SJSA1 (cell line): ENCODE measurements around the gene ZIC2. TPM values are rescaled to one million over a fixed set of nuclear protein-coding genes. Genes with fewer than 3 reads are reported as not detected.

Experiments
- DNase-seq, 2 experiments: peaks; one replicate each; pipeline ENCODE4 v3.0.0-alpha.2; 2015 to 2020; ENCODE audit warnings: low spot score in 2 of 2, low read depth in 1 of 2
- H3K27ac ChIP-seq: fragments of 250-450 bp; sonication (Bioruptor Pico); 2 replicates; pipeline ENCODE4 v1.5.1; 2020; ENCODE audit warnings: mild to moderate bottlenecking, moderate library complexity
- H3K27me3 ChIP-seq: fragments of 250-450 bp; sonication (Bioruptor Pico); replicated peaks from 2 replicates; pipeline ENCODE4 v1.5.1; 2020; ENCODE audit warnings: mild to moderate bottlenecking, moderate library complexity
- H3K36me3 ChIP-seq: fragments of 250-450 bp; sonication (Bioruptor Pico); 2 replicates; pipeline ENCODE4 v1.5.1; 2020; ENCODE audit warnings: mild to moderate bottlenecking
- H3K4me1 ChIP-seq: fragments of 250-450 bp; sonication (Bioruptor Pico); replicated peaks from 2 replicates; pipeline ENCODE4 v1.6.1; 2021; ENCODE audit warnings: mild to moderate bottlenecking
- H3K4me3 ChIP-seq: fragments of 250-450 bp; sonication (Bioruptor Pico); 2 replicates; pipeline ENCODE4 v1.5.1; 2020; ENCODE audit warnings: mild to moderate bottlenecking
- H3K9me3 ChIP-seq: fragments of 250-450 bp; sonication (Bioruptor Pico); replicated peaks from 2 replicates; pipeline ENCODE4 v1.5.1; 2020; ENCODE audit warnings: mild to moderate bottlenecking
- total RNA-seq: library from RNA; depleted of rRNA; stranded (reverse); fragments of >200 nt; shearing (Covaris generic); gene quantifications from 2 replicates; pipeline ENCODE4 v1.2.3, GENCODE V29; 2014

The ZIC2 gene
- total RNA-seq, 1 experiment from 2014 or later, result 0.32 TPM

- Histone ChIP-seq H3K27me3 (peaks cover 49% of the 10 kb centered on the region), H3K4me3 (no peak overlapping the region), H3K27ac (no peak overlapping the region), H3K36me3 (no peaks in the 10 kb centered on the region), H3K9me3 (peaks cover 7% of the 10 kb centered on the region), H3K4me1 (peaks cover 26% of the 10 kb centered on the region)
- DNase-seq, result peak in 1 of 2 experiments; percentile 71
These were observed 7.9 kb downstream of the ZIC2 start for GRCh38 chr13:99989276-99990125.

- peaks cover under 1% of the 10 kb centered on the region for H3K9me3 ChIP-seq
- no peak overlapping the region for H3K27ac ChIP-seq
- H3K4me1 ChIP-seq, result peaks cover 19% of the 10 kb centered on the region
- no peak overlapping the region for H3K4me3 ChIP-seq
- no peaks in the 10 kb centered on the region for H3K36me3 ChIP-seq
- H3K27me3 ChIP-seq, result peaks cover 50% of the 10 kb centered on the region
- no peak for DNase-seq
These were observed 8.8 kb downstream of the ZIC2 start for GRCh38 chr13:99990126-99990977.

- Histone ChIP-seq H3K9me3 (peaks cover 8% of the 10 kb centered on the region), H3K4me3 (no peak overlapping the region), H3K36me3 (no peaks in the 10 kb centered on the region), H3K27me3 (peaks cover 51% of the 10 kb centered on the region), H3K27ac (no peak overlapping the region), H3K4me1 (peaks cover 19% of the 10 kb centered on the region)
- DNase-seq, result peak in 1 of 2 experiments; percentile 72
These were observed 9.6 kb downstream of the ZIC2 start for GRCh38 chr13:99991013-99991827.

GRCh38 chr13:99991828-99992775, 10.5 kb downstream of the ZIC2 start:
- H3K27ac ChIP-seq, result no peak overlapping the region
- H3K4me1 ChIP-seq, result peaks cover 19% of the 10 kb centered on the region
- peaks cover 51% of the 10 kb centered on the region for H3K27me3 ChIP-seq
- H3K9me3 ChIP-seq, result peaks cover 8% of the 10 kb centered on the region
- H3K36me3 ChIP-seq, result no peaks in the 10 kb centered on the region
- peak in 1 of 2 experiments; percentile 53 for DNase-seq
- H3K4me3 ChIP-seq, result no peak overlapping the region

- no peak overlapping the region for H3K4me3 ChIP-seq
- peaks cover 8% of the 10 kb centered on the region for H3K9me3 ChIP-seq
- peaks cover 43% of the 10 kb centered on the region for H3K27me3 ChIP-seq
- H3K4me1 ChIP-seq, result peaks cover 19% of the 10 kb centered on the region
- H3K27ac ChIP-seq, result no peak overlapping the region
- DNase-seq, result peak; percentile 71 to 93
- no peaks in the 10 kb centered on the region for H3K36me3 ChIP-seq
These were observed 11.4 kb downstream of the ZIC2 start for GRCh38 chr13:99992949-99993351.

- no peak overlapping the region for H3K27ac ChIP-seq
- H3K36me3 ChIP-seq, result no peaks in the 10 kb centered on the region
- no peak overlapping the region for H3K4me3 ChIP-seq
- peaks cover 8% of the 10 kb centered on the region for H3K9me3 ChIP-seq
- H3K27me3 ChIP-seq, result peaks cover 39% of the 10 kb centered on the region
- peak; percentile 51 to 56 for DNase-seq
- peaks cover 19% of the 10 kb centered on the region for H3K4me1 ChIP-seq
These were observed 12.4 kb downstream of the ZIC2 start for GRCh38 chr13:99993660-99994637.

DNA sequence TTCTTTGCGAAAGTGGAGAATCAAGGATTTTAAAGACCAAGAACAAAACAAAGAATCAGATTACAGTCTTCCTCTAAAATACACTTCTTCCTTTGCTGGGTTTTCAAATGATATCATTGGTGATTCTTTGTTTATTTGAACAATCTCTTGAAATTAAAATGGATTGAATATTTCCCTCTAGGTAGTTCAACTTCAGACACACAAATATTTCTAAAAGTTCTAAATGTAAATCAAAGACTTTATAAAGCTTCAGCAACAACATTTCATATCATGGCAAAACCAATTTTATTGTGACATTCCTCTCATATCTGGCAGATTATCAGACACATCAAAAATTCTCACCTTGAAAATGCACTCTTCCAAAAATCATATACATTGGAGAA, 13.0 kb downstream of the ZIC2 start:
- DNase-seq, result peak in 1 of 2 experiments; percentile 44
- no peaks in the 10 kb centered on the region for H3K36me3 ChIP-seq
- H3K27me3 ChIP-seq, result peaks cover 46% of the 10 kb centered on the region
- H3K27ac ChIP-seq, result no peak overlapping the region
- no peak overlapping the region for H3K4me3 ChIP-seq
- peaks cover 19% of the 10 kb centered on the region for H3K4me1 ChIP-seq
- peaks cover 8% of the 10 kb centered on the region for H3K9me3 ChIP-seq

- H3K27ac ChIP-seq, result no peak overlapping the region
- peaks cover 8% of the 10 kb centered on the region for H3K9me3 ChIP-seq
- H3K4me3 ChIP-seq, result no peak overlapping the region
These were observed 13.6 kb downstream of the ZIC2 start for GRCh38 chr13:99995104-99995588.

GRCh38 chr13:99995589-99996380, 14.2 kb downstream of the ZIC2 start:
- Histone ChIP-seq H3K4me1 (peaks cover 19% of the 10 kb centered on the region), H3K9me3 (peaks cover 8% of the 10 kb centered on the region), H3K36me3 (no peaks in the 10 kb centered on the region), H3K4me3 (no peak overlapping the region), H3K27me3 (peaks cover 55% of the 10 kb centered on the region), H3K27ac (no peak overlapping the region)
- DNase-seq, result peak; percentile 47 to 78

More at GRCh38 chr13:99995104-99995588, 13.6 kb downstream of the ZIC2 start:
- peaks cover 19% of the 10 kb centered on the region for H3K4me1 ChIP-seq
- peaks cover 51% of the 10 kb centered on the region for H3K27me3 ChIP-seq
- H3K36me3 ChIP-seq, result no peaks in the 10 kb centered on the region
- no peak for DNase-seq

- Histone ChIP-seq H3K4me1 (peaks cover 19% of the 10 kb centered on the region), H3K4me3 (no peak overlapping the region), H3K27ac (no peak overlapping the region), H3K36me3 (no peaks in the 10 kb centered on the region), H3K27me3 (peaks cover 58% of the 10 kb centered on the region), H3K9me3 (peaks cover 8% of the 10 kb centered on the region)
- peak in 1 of 2 experiments; percentile 47 for DNase-seq
These were observed 14.9 kb downstream of the ZIC2 start for GRCh38 chr13:99996381-99996973.
